Activated T-cell treated with anti-CD3 and anti-CD28 coated beads for 4 hours (primary cell): ENCODE results near the gene NDEL1.

Source experiments
- DNase-seq: peaks from one replicate; pipeline ENCODE4 v3.0.0-alpha.2; 2020

Gene NDEL1

GRCh38 chr17:8459107-8459506 lies 23.4 kb downstream of the NDEL1 start:
- no peak for DNase-seq

- no peak for DNase-seq
Observed at GRCh38 chr17:8459831-8460230, 24.1 kb downstream of the NDEL1 start.

- DNase-seq, result no peak
Observed at GRCh38 chr17:8462564-8462963, 26.9 kb downstream of the NDEL1 start.

GRCh38 chr17:8463099-8463498 lies 27.4 kb downstream of the NDEL1 start:
- no peak for DNase-seq

- no peak for DNase-seq
Observed at GRCh38 chr17:8464941-8465340, 29.3 kb downstream of the NDEL1 start.

- DNase-seq, result no peak
Observed at GRCh38 chr17:8465356-8465755, 29.7 kb downstream of the NDEL1 start.

GRCh38 chr17:8465759-8466158 lies 30.1 kb downstream of the NDEL1 start:
- no peak for DNase-seq

GRCh38 chr17:8466456-8466855 lies 30.8 kb downstream of the NDEL1 start:
- no peak for DNase-seq

- no peak for DNase-seq
Observed at GRCh38 chr17:8466873-8467272, 31.2 kb downstream of the NDEL1 start.

GRCh38 chr17:8467527-8467926 lies 31.8 kb downstream of the NDEL1 start:
- no peak for DNase-seq

GRCh38 chr17:8468127-8468526 lies 32.4 kb downstream of the NDEL1 start:
- DNase-seq, result no peak

GRCh38 chr17:8468980-8469379 lies 33.3 kb downstream of the NDEL1 start:
- no peak for DNase-seq

- DNase-seq, result no peak
Observed at GRCh38 chr17:8469964-8470363, 34.3 kb downstream of the NDEL1 start.

GRCh38 chr17:8470447-8471047 lies 34.9 kb downstream of the NDEL1 start:
- no peak for DNase-seq

- DNase-seq, result no peak
Observed at GRCh38 chr17:8472663-8473062, 37.0 kb downstream of the NDEL1 start.

GRCh38 chr17:8473451-8474192 lies 37.9 kb downstream of the NDEL1 start:
- no peak for DNase-seq

- DNase-seq, result no peak
Observed at GRCh38 chr17:8474826-8475225, 39.1 kb downstream of the NDEL1 start.

GRCh38 chr17:8475227-8475626 lies 39.5 kb downstream of the NDEL1 start:
- no peak for DNase-seq

- no peak for DNase-seq
Observed at GRCh38 chr17:8475781-8476180, 40.1 kb downstream of the NDEL1 start.

- DNase-seq, result no peak
Observed at GRCh38 chr17:8476741-8477140, 41.1 kb downstream of the NDEL1 start.

- no peak for DNase-seq
Observed at GRCh38 chr17:8477171-8477570, 41.5 kb downstream of the NDEL1 start.

GRCh38 chr17:8477715-8478441 lies 42.2 kb downstream of the NDEL1 start:
- DNase-seq, result no peak

- no peak for DNase-seq
Observed at GRCh38 chr17:8479431-8479947, 43.8 kb downstream of the NDEL1 start.
